HepG2 (cell line): ENCODE results near the gene RAD51D. TPM values are rescaled to one million over a fixed set of nuclear protein-coding genes. Genes with fewer than 3 reads are reported as not detected.
A peak's percentile ranks its signal among the peaks of the same experiment; 100 is the strongest.

Experiments
- ATF2 ChIP-seq: sonication (generic); formaldehyde crosslinking; IDR thresholded peaks from 2 replicates; pipeline ENCODE4 v1.4.0; 2020; ENCODE audit warnings: missing genetic modification reagents
- E2F1 ChIP-seq: sonication (generic); formaldehyde crosslinking; IDR thresholded peaks from 2 replicates; pipeline ENCODE4 v1.5.0; 2020; ENCODE audit warnings: missing genetic modification reagents
- EP300 ChIP-seq, 3 experiments: sonication (generic) in 1 of 3; formaldehyde crosslinking in 1 of 3; IDR thresholded peaks; 2 replicates each; pipeline versions ENCODE4 v1.5.1 to v1.6.1; 2011 to 2020; ENCODE audit warnings: low read depth in 2 of 3, low read length in 2 of 3, borderline replicate concordance in 1 of 3, improper control_type of control experiment in 1 of 3, mild to moderate bottlenecking in 1 of 3, missing genetic modification reagents in 1 of 3, moderate library complexity in 1 of 3
- GABPA ChIP-seq, 2 experiments: IDR thresholded peaks; 2 replicates each; pipeline ENCODE4 v1.6.1; 2011 to 2016; ENCODE audit warnings: low read depth in 2 of 2, low read length in 1 of 2, missing biosample characterization in 1 of 2, missing genetic modification characterization in 1 of 2
- GABPB1 ChIP-seq: IDR thresholded peaks from 2 replicates; pipeline ENCODE4 v1.6.1; 2016; ENCODE audit warnings: mild to moderate bottlenecking, missing genetic modification reagents, moderate library complexity, missing compliant biosample characterization
- MED1 ChIP-seq: sonication (generic); formaldehyde crosslinking; IDR thresholded peaks from 2 replicates; pipeline ENCODE4 v1.4.0; 2020; ENCODE audit warnings: missing genetic modification reagents
- NFAT5 ChIP-seq: sonication (generic); formaldehyde crosslinking; IDR thresholded peaks from 2 replicates; pipeline ENCODE4 v1.4.0; 2020; ENCODE audit warnings: missing genetic modification reagents
- PAXIP1 ChIP-seq: sonication (generic); formaldehyde crosslinking; conservative IDR thresholded peaks from 2 replicates; pipeline ENCODE4 v1.4.0; 2020; ENCODE audit warnings: mild to moderate bottlenecking, missing genetic modification reagents, moderate library complexity
- RBFOX2 ChIP-seq: fragments of 200-400 bp; formaldehyde crosslinking; IDR thresholded peaks from 2 replicates; pipeline ENCODE4 v1.6.1; 2017; ENCODE audit warnings: low read depth, mild to moderate bottlenecking, low read length
- SMAD3 ChIP-seq: sonication (generic); formaldehyde crosslinking; IDR thresholded peaks from 2 replicates; pipeline ENCODE4 v1.4.0; 2020; ENCODE audit warnings: missing genetic modification reagents
- SNAPC2 ChIP-seq: sonication (generic); formaldehyde crosslinking; IDR thresholded peaks from 2 replicates; pipeline ENCODE4 v1.8.1; 2022; ENCODE audit warnings: mild to moderate bottlenecking, missing genetic modification reagents
- SOX5 ChIP-seq: IDR thresholded peaks from 2 replicates; pipeline ENCODE4 v1.6.1; 2016; ENCODE audit warnings: borderline replicate concordance
- SSRP1 ChIP-seq: IDR thresholded peaks from 2 replicates; pipeline ENCODE4 v1.6.1; 2016; ENCODE audit warnings: control low read depth
- ZBTB8A ChIP-seq: sonication (generic); formaldehyde crosslinking; IDR thresholded peaks from 2 replicates; pipeline ENCODE4 v1.4.0; 2020; ENCODE audit warnings: mild to moderate bottlenecking, low read depth, missing genetic modification reagents, borderline replicate concordance
- ZNF317 ChIP-seq: sonication (generic); formaldehyde crosslinking; IDR thresholded peaks from 2 replicates; pipeline ENCODE4 v1.5.0; 2020; ENCODE audit warnings: mild to moderate bottlenecking, missing genetic modification reagents
- ZNF484 ChIP-seq: sonication (generic); formaldehyde crosslinking; IDR thresholded peaks from 2 replicates; pipeline ENCODE4 v1.5.1; 2020; ENCODE audit warnings: mild to moderate bottlenecking, low read depth, missing genetic modification reagents, borderline replicate concordance
- ZNF782 ChIP-seq: sonication (generic); formaldehyde crosslinking; IDR thresholded peaks from 2 replicates; pipeline ENCODE4 v1.4.0; 2020; ENCODE audit warnings: missing genetic modification reagents, mild to moderate bottlenecking, borderline replicate concordance
- polyA plus RNA-seq, 8 experiments: library from polyadenylated mRNA; depleted of rRNA in 3 of 8; stranded (reverse) in 7 of 8; unstranded in 1 of 8; fragments of >200 nt; fragmentation: Illumina TruSeq in 4 of 8; extraction: Trizol in 4 of 8; gene quantifications; 2 replicates each; pipeline versions ENCODE4 v1.2.1 to v1.2.3, GENCODE V29; 2011 to 2016; ENCODE audit warnings: low read depth in 4 of 8, missing spikeins in 1 of 8, mixed read lengths in 1 of 8; ENCODE audit not compliant: insufficient read depth in 1 of 8
- total RNA-seq, 5 experiments: library from RNA; depleted of rRNA; stranded (reverse); fragments of >200 nt; fragmentation: Illumina TruSeq; extraction: Trizol; gene quantifications; 2 replicates each; pipeline ENCODE4 v1.2.3, GENCODE V29; 2016; ENCODE audit warnings: low read depth in 1 of 5

The RAD51D gene
- total and polyA plus RNA-seq, 2 of the 13 experiments (the other 11 are each of a cell fraction or from before 2014, with no cell fraction given) = 6.7 to 13.1 TPM

GRCh38 chr17:35051183-35051578, 68.5 kb downstream of the RAD51D start (continued):
- TF ChIP-seq NFAT5 (CRISPR knock-in tag) (no peak), ZNF782 (CRISPR knock-in tag) (no peak), MED1 (CRISPR knock-in tag) (peak; percentile 86), EP300 (IDR thresholded peaks at IDR 0.05; ENCODE audit: low read depth in 2 of 2, low read length in 2 of 2) (peak in 1 of 2 experiments; percentile 60; a peak in 2 of 4 replicates), EP300 (CRISPR knock-in tag; IDR thresholded peaks at IDR 0.05; ENCODE audit: borderline replicate concordance) (0 out of 2 replicates have a peak, but pooled peaks have one; percentile 24), SOX5 (CRISPR knock-in tag) (peak; percentile 64; the same call in 1 of the 2 replicates), GABPA (IDR thresholded peaks at IDR 0.05; ENCODE audit: low read depth, low read length) (peak; percentile 29; the same call in 1 of the 2 replicates), GABPA (CRISPR knock-in tag; IDR thresholded peaks at IDR 0.05; ENCODE audit: low read depth) (peak; percentile 84), SSRP1 (CRISPR knock-in tag) (0 out of 2 replicates have a peak, but pooled peaks have one; percentile 1), ZBTB8A (CRISPR knock-in tag) (no peak), ZNF484 (no peak), SMAD3 (0 out of 2 replicates have a peak, but pooled peaks have one; percentile 34), PAXIP1 (CRISPR knock-in tag) (peak; percentile 81; the same call in 1 of the 2 replicates), SNAPC2 (CRISPR knock-in tag) (0 out of 2 replicates have a peak, but pooled peaks have one; percentile 24), RBFOX2 (0 out of 2 replicates have a peak, but pooled peaks have one; percentile 28), E2F1 (CRISPR knock-in tag) (no peak), ZNF317 (CRISPR knock-in tag) (peak; percentile 96), ATF2 (CRISPR knock-in tag) (no peak), GABPB1 (CRISPR knock-in tag) (peak; percentile 71)
